ENCODE results near the gene ADD2.

The ADD2 gene

DNA sequence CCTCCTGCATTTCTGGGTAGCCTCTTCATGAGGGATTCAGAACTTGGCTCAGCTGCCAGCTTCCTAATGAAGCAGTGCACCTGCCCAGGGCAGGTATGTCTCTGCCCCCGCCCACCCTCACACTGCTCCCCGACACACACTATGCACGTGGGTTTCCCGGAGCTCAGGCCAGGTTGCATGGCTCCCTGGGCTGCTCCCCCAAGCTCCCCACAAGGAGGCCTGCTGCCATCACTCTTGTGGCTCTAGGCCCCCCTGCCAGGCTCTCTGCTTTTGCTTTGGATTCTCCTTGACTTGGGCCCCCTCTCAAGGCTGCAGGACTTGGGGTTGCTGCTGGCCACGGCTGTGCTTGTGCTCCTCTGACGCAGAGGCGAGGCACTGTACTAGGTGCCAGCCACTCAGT, 43.6 kb downstream of the ADD2 start:
- DNase-seq (ENCODE audit: low read depth in 2 of 2, low spot score in 1 of 2): no peak

GRCh38 chr2:70723286-70723885, 44.6 kb downstream of the ADD2 start:
- no peak for DNase-seq (ENCODE audit: low read depth in 2 of 2, low spot score in 1 of 2)

GRCh38 chr2:70720124-70720523, 47.9 kb downstream of the ADD2 start:
- no peak for DNase-seq (ENCODE audit: low read depth in 2 of 2, low spot score in 1 of 2)

DNA sequence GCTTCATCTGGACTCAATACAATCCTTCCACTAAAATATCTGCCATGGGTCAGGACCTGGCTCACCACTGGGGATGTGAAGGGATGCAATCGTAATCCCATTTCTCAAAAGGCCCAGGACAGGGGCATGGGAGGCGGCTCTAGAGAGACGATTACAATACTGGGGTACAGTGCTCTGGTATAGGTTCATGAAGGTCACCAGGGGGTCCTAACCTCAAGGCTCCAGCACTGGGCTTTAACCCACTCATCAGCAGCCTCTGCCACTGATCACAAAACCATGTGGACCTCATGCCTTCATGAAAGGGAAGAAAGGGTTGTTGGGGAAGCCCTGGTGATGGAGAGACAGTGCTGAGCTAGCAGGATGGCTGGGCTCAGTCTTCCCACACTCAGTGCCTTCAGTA, 48.8 kb downstream of the ADD2 start:
- no peak for DNase-seq (ENCODE audit: low read depth in 2 of 2, low spot score in 1 of 2)

- DNase-seq (ENCODE audit: low read depth in 2 of 2, low spot score in 1 of 2): no peak
These were observed 49.3 kb downstream of the ADD2 start for GRCh38 chr2:70718736-70719135.

DNA sequence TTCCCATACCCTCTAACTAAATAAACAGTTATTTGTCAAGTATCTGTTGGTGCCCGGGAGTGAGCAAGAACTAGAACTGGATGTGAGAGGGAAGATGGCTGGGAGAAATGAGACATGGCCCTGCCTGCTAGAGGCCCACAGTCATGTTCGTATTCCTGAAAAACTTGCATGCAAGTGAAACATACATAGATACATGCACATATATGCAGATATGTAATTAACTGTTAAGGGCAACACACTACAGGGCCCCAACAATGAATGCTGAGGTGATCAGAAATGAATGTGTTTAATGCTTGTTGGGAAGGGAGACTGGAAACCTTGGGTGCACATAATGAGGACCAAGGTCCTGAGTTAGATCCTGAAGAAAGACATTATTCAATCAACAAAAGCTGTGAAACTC, 49.8 kb downstream of the ADD2 start:
- no peak for DNase-seq (ENCODE audit: low read depth in 2 of 2, low spot score in 1 of 2)

GRCh38 chr2:70717431-70718038, 50.5 kb downstream of the ADD2 start:
- DNase-seq (ENCODE audit: low read depth in 2 of 2, low spot score in 1 of 2): no peak

DNA sequence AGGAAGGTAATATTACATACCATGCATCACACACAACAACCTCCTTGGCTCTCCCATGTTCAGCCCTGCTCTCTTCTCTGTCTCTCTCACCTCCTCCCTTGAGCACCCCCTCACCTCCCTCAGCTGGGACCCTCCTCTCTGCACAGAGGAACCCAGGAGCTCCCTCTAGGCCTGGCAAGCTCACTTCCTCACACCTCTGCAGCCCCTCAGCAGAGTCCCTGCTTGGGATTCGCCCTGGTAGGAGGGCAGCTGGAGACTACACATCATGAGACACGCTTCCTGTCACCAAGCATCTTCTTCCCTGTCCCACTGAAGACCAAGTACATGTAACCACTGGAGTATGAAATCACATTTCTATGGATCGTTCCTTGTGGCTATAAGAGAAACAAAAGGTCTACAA, 51.0 kb downstream of the ADD2 start:
- no peak for DNase-seq (ENCODE audit: low read depth in 2 of 2, low spot score in 1 of 2)

DNA sequence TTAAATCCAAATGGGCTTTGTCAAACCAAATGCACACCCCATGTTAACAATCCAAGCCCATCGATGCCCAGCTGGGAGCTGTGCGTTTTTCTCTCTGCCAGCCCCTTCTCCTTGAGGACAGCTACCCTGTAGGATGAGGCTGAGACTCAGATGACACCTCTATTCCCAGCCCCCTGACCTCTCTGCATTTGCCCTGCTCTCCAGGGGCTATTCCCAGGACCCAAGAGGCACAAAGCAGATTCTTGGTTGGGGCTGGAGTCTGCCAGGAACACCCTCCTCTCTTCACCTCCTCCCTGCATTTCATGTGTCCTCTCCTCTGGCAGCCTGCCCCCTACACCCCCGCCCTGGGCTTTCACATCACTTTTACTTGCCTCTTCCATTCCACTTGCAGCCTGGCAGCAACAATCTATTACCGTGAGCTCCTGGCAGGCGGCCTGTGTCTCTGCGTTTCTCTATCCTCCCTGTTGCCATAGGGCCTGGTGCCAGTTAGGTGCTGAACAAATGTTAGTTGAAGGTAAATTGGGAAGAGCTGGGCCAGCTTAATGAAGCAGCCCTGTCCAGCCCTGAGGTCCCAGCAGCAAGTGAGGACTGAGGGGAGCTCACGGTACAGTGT, 51.8 kb downstream of the ADD2 start:
- no peak for DNase-seq (ENCODE audit: low read depth in 2 of 2, low spot score in 1 of 2)

DNA sequence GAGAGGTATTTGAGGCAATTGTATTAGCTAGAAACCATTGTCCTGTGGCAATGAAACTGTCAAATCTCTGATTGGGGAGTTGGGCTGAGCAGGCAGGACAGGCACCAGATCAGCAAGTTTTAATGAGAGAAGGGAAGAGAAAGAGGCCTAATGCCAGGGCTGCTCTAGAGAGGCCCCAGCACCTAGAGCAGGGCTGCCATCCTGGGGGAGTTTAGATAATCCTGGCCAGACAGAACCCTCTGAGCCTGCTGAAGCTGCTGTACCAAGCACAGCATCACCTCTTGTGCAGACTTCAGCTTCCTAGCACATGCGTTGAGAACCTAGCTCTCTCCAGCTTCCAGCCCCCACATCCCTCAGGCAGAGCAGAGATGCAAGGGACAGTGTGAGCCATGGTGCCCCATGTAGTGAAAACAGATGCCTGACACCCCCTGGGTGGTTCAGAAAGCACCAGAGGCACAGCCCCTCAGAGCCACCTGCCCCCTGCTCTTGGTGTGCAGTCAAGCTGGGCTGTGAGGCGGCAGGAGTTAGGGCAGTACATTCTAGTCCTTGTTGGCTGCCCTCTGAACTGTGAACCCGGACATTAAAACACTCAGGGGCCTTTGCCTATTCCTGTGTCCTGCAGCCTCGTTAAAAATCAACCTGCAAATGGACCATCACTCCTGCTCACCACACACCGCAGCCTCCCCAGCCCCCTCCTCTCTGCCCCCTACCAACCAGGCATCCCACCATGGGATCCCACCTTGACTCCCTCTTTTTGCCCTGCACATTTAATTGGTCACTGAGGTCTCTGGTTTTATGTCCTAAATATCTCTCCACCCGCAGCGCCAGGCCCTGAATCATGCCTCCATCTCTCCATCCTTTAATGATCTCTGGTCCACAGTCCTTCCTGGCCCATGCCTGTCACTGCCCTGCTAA, 52.7 kb downstream of the ADD2 start:
- no peak for DNase-seq (ENCODE audit: low read depth in 2 of 2, low spot score in 1 of 2)

GRCh38 chr2:70714141-70714905, 53.7 kb downstream of the ADD2 start:
- no peak for DNase-seq (ENCODE audit: low read depth in 2 of 2, low spot score in 1 of 2)

GRCh38 chr2:70712916-70713315, 55.1 kb downstream of the ADD2 start:
- DNase-seq (ENCODE audit: low read depth in 2 of 2, low spot score in 1 of 2): no peak

DNA sequence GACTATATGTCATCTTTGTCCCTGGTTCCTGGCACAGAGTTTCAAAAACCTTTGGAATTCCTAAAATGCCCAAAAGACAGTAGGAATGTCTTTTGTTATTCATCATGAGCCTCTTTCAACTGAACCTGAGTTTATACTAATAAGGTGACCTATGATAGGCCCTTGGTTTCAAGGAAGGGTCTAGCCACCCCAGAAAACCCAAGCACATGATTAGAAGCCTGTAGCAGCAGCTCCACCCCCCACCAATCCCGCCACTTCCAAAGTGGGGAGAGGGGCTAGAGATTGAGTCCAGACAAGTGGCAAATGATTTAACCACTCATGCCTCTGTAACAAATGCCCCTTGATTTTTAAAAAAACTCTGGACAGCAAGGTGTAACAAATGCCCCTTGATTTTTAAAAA, 56.8 kb downstream of the ADD2 start:
- no peak for DNase-seq (ENCODE audit: low read depth in 2 of 2, low spot score in 1 of 2)

DNA sequence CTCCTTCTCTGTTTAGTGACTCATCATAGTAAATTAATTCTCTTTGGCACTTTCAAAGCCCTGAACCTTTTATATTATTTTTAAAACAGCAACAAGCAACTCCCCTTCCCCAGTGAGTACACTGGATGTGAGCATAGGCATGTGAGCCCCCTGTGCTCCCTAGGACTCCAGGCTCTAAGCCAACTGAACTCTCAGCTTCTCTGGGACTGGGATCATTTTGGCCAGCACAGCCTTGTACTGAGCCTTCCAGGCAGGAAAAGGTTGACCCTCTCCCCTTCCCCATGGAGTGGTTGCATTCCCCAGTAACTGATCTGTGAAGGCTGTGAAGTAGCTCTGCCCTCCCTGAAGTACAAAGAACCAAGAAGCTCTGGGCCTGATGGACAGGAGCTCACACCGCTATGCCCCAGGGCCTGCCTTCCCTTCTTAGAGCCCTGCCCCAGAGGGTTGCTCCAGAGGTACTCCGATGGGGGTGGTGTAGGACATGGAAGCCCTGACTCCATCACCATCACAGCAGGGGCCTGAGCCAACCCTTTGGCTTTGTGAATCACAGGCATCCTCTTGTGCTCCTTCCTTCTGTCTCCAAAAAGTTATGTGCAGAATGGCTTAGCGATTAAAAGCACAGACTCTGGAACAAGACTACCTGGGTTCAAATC, 57.8 kb downstream of the ADD2 start:
- no peak for DNase-seq (ENCODE audit: low read depth in 2 of 2, low spot score in 1 of 2)

- DNase-seq (ENCODE audit: low read depth in 2 of 2, low spot score in 1 of 2): no peak
These were observed 58.5 kb downstream of the ADD2 start for GRCh38 chr2:70709275-70710037.

DNA sequence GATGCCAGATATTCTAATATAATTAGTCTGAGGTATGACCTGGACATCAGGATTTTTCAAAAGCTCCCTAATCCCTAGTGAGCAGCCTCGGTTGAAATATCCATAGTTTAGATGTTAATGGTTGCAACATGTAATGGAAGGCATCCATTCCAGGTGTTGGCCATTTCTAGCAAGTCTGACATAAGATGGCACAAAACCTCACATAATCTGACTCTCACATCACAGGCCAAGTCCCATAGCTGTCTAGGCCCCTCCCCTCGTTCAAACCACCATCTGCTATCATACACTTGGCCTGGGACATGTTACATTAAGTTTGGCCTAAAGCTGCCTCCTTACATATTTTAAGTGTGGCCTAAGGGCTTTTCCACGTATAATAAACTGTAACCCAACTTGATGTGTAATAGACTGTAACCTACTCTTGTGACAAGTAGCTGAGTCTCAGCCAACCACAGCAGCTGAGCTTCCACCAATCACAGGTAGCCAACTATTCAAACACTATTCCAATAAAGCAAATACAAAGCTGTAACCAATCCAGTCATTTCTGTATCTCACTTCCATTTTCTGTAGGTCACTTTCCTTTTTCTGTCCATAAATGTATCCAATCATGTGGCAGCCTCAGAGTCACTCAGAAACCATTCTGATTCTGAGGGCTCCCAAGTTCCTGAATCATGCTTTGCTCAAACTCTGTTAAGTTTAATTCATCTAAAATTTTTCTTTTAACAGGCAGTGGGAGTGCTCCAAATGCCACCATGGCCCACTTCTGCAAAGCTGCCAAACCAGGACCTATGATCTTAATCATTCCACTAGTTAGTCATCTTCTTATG, 59.4 kb downstream of the ADD2 start:
- DNase-seq (ENCODE audit: low read depth in 2 of 2, low spot score in 1 of 2): no peak

GRCh38 chr2:70707706-70708105, 60.3 kb downstream of the ADD2 start:
- no peak for DNase-seq (ENCODE audit: low read depth in 2 of 2, low spot score in 1 of 2)

DNA sequence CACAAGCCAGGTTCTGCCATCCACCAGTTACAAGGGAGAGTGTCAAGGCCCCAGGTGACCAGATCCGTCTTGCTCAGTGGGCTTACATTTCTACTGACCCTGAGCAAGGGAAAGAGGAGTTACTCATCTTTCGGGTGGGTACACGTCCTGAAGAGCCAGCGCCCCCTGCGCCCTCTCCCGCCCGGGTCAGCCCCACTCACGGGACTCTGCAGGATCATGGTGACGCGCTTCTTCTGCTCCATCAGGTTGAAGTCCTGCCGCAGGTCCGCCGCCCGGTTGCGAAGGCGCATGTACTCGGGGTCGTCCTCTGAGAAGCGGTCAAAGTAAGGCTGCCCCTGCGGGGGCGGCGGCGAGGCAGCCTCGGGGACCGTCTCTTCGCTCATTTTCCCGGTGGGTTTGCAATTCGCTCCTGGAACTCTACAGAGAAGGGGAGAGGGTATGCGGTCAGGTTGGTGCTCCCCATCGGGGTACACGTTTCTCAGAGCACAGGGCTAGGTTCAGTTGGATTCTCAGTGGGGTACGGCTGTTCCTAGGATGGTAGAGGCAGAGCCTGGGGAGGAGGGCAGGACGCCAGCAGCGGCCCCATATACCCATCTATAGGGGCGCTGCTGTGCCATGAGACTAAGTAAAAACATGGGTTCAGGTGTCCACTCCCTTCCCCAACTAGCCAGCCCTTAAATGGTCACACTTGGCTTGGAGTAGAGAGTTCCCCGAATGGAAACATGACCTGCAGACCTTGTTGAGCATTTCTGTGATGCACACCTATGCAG, 61.8 kb downstream of the ADD2 start:
- no peak for DNase-seq (ENCODE audit: low read depth in 2 of 2, low spot score in 1 of 2)

All from stimulated activated CD8-positive, alpha-beta memory T cell treated with anti-CD3 and anti-CD28 coated beads, Interleukin-4, amount 100 ng/mL, for 4 hours (primary cell).